ENCODE data around the gene LCMT1.
"Not testable (repeated sequence)": the region's sequence is repeated elsewhere in the genome, so short reads cannot be mapped to it uniquely, and the experiment has no call there.

LCMT1 gene

DNA sequence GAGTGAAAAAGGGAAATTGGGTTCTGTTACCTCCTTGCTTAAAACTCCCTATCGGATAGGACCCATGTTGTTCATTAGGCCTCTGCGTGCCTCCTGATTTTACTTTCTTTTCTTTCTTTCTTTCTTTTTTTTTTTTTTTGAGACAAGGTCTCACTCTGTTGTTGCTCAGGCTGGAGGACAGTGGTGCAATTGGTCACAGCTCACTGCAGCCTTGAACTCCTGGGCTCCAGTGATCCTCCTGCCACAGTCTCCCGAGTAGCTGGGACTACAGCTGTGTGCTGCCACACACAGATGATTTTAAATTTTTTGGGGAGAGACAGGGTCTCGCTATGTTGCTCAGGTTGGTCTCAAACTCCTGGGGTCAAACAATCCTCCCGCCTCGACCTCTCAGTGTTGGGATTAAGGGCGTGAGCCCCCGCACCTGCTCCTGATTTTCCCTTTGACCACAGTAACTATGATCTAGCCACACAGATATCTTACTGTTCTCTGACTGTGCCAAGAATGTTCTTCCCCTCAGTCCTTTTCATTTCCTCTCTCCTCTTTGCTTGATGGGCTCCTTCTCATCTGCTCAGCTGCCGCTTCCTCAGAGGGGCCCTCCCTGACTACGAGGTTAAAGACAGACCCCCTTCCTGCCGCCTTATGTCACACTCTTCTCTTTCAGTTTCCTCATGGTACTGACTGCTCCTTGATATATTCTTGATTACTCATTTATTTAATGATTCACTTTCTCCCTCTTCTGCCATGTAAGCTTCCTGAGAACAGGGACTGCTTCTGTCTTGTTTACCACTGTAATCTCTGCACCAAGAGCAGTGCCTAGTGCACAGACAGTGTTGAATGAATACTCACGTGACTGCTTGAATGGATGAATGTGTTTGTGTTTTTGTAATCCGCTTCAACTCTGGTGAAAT is 44.3 kb downstream of the LCMT1 start:
- DNase-seq (ENCODE audit: extremely low read depth, low read depth) = no peak

DNA sequence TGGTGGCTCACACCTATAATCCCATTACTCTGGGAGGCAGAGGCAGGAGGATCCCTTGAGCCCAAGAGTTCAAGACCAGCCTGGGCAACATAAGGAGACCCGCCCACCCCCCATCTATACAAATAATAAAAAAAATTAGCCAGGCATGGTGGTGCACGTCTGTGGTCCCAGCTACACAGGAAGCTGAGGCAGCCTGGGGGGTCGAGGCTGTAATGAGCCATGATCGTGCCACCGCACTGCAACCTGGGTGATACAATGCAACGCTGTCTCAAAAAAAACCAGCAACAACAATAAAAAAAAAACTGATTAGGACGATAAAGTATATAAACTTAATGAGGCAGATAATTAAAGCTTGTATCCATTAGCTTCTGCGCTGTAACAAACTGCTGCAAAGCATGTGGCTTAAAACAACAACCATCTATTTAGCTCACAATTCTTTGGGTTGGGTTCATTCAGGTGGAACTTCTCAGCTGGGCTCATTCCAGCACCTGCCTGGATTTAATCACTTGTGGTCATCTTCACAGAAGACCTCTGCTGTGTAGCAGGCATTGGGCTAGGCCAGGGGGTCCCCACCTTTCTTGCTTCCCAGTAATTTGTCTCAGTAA is 45.8 kb downstream of the LCMT1 start:
- DNase-seq (ENCODE audit: extremely low read depth, low read depth) = no peak
- no peak overlapping the region for H3K4me3 ChIP-seq (replicated peaks; ENCODE audit: low read depth, low read length)
- TF ChIP-seq, protein P1, sequence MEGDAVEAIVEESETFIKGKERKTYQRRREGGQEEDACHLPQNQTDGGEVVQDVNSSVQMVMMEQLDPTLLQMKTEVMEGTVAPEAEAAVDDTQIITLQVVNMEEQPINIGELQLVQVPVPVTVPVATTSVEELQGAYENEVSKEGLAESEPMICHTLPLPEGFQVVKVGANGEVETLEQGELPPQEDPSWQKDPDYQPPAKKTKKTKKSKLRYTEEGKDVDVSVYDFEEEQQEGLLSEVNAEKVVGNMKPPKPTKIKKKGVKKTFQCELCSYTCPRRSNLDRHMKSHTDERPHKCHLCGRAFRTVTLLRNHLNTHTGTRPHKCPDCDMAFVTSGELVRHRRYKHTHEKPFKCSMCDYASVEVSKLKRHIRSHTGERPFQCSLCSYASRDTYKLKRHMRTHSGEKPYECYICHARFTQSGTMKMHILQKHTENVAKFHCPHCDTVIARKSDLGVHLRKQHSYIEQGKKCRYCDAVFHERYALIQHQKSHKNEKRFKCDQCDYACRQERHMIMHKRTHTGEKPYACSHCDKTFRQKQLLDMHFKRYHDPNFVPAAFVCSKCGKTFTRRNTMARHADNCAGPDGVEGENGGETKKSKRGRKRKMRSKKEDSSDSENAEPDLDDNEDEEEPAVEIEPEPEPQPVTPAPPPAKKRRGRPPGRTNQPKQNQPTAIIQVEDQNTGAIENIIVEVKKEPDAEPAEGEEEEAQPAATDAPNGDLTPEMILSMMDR (IDR thresholded peaks at IDR 0.05; ENCODE audit: low read depth, low read length, missing control alignments) = no peak

More for the DNA sequence above, 44.3 kb downstream of the LCMT1 start:
- no peak overlapping the region for H3K4me3 ChIP-seq (replicated peaks; ENCODE audit: low read depth, low read length)
- TF ChIP-seq, protein P1 (IDR thresholded peaks at IDR 0.05; ENCODE audit: low read depth, low read length, missing control alignments) = no peak

DNA sequence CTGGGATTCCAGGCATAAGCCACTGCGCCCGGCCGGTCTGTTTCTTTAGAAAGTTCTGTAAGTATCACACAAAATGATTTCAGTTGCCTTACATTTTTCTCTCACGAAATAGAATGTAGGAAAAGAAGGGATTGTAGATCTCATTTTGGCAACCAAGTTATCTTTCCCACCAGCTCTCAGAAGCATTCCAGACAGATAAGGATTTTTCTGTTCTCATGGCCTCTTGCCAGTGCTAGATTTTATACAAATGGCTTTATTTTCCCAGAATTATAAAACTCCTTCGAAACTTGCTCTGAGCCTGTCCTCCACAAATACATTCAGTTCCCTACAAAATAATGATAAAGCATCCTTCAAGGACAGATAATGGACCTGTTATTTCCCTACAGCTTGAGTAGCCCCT is 46.9 kb downstream of the LCMT1 start:
- no peak for DNase-seq (ENCODE audit: extremely low read depth, low read depth)
- no peak overlapping the region for H3K4me3 ChIP-seq (replicated peaks; ENCODE audit: low read depth, low read length)
- TF ChIP-seq, protein P1 (IDR thresholded peaks at IDR 0.05; ENCODE audit: low read depth, low read length, missing control alignments) = no peak

DNA sequence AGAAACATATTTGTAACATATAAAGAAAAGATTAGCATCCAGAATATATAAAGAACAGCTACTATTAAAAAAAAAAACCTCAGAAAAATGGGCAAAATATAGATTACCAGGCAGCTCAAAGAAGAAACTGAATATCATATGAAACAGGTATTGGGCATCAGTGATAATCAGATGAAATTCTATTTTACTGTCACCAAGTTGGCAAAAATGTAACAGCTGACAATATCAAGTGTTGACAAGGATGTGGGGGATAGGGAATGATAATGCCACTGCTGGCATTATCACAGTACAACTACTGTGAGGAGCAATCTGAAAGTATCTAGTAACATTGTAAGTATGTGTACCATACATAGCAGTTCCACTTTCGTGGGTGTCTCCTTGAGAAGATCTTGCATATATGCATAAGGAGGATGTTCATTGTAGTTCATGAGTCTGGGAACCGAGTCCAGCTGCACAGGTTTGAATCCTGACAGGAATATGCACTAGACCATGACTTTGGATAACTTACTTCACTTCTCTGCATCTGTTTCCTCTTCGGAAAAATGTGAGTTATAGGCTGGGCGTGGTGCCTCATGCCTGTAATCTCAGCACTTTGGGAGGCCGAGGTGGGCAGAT is 50.3 kb downstream of the LCMT1 start:
- no peak overlapping the region for H3K4me3 ChIP-seq (replicated peaks; ENCODE audit: low read depth, low read length)
- TF ChIP-seq, protein P1 (IDR thresholded peaks at IDR 0.05; ENCODE audit: low read depth, low read length, missing control alignments) = no peak
- no peak for DNase-seq (ENCODE audit: extremely low read depth, low read depth)

DNA sequence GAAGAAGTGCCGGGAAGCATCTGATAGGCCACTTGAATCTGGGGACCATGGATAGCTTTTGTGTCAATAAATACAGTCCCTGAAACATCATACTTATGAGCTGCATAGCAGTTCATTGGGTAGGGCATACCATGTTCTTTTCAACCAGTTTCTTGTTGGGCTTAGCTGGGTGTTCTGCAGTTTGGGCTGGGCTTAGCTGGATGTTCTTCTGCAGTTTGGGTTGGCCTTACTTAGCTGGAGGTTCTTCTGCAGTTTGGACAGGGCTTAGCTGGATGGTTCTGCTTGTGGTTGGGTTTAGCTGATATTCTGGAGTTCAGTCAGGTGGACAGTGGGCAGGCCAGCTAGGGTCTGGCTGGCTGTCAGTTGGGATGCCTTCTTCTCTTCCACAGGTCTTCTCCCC is 52.1 kb downstream of the LCMT1 start:
- DNase-seq (ENCODE audit: extremely low read depth, low read depth) = no peak
- TF ChIP-seq, protein P1 (IDR thresholded peaks at IDR 0.05; ENCODE audit: low read depth, low read length, missing control alignments) = no peak
- no peak overlapping the region for H3K4me3 ChIP-seq (replicated peaks; ENCODE audit: low read depth, low read length)

DNA sequence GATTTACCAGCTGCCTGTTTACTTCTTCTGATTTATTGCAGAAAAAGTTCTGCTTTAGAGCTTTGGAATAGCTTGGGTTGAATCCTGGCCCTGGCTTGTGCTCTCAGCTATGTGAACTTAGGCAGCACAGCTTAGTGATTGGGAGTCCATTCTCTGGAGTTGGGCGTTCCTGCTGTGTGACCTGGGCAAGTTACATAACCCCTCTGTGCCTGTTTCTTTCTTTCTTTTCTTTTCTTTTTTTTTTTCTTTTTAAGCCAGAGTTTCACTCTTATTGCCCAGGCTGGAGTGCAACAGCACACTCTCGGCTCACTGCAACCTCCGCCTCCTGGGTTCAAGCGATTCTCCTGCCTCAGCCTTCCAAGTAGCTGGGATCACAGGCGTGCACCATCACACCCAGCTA is 53.7 kb downstream of the LCMT1 start:
- H3K4me3 ChIP-seq (replicated peaks; ENCODE audit: low read depth, low read length) = no peak overlapping the region
- DNase-seq (ENCODE audit: extremely low read depth, low read depth) = no peak
- TF ChIP-seq, protein P1 (IDR thresholded peaks at IDR 0.05; ENCODE audit: low read depth, low read length, missing control alignments) = no peak

DNA sequence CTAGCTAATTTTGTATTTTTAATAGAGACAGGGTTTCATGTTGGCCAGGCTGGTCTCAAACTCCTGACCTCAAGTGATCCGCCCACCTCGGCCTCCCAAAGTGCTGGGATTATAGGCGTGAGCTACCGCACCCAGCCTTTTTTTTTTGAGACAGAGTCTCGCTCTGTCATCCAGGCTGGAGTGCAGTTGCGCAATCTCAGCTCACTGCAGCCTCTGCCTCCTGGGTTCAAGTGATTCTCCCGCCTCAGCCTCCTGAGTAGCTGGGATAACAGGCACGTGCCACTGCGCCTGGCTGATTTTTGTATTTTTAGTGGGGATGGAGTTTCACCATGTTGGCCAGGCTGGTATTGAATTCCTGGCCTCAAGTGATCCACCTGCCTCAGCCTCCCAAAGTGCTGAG is 56.4 kb downstream of the LCMT1 start:
- not testable (repeated sequence) for DNase-seq (ENCODE audit: extremely low read depth, low read depth); H3K4me3 ChIP-seq (replicated peaks; ENCODE audit: low read depth, low read length)

Measured in HFF-Myc (cell line).